GM21717 (cell line): ENCODE measurements around the gene SLC22A12.

Experiments
- ATAC-seq: cut with Tn5 transposase; IDR thresholded peaks from one replicate; pipeline ENCODE4 v1.9.1; 2021; ENCODE audit warnings: mild to moderate bottlenecking, moderate library complexity; ENCODE audit not compliant: unreplicated experiment

The SLC22A12 gene

GRCh38 chr11:64643256-64643881, 52.3 kb downstream of the SLC22A12 start:
- ATAC-seq, result no peak

- no peak for ATAC-seq
These were observed 53.1 kb downstream of the SLC22A12 start for GRCh38 chr11:64643920-64644646.

- no peak for ATAC-seq
These were observed 53.7 kb downstream of the SLC22A12 start for GRCh38 chr11:64644647-64645275.

GRCh38 chr11:64647019-64647779, 56.2 kb downstream of the SLC22A12 start:
- ATAC-seq, result no peak

GRCh38 chr11:64648551-64648950, 57.5 kb downstream of the SLC22A12 start:
- ATAC-seq, result no peak

GRCh38 chr11:64649291-64649697, 58.3 kb downstream of the SLC22A12 start:
- ATAC-seq, result no peak

- ATAC-seq, result no peak
These were observed 60.0 kb downstream of the SLC22A12 start for GRCh38 chr11:64650923-64651523.
